B cell (primary cell): Measurements from ENCODE around the gene ABHD12B.

Source experiments
- EZH2 ChIP-seq: IDR thresholded peaks from 2 replicates; pipeline ENCODE4 v1.6.1; 2012; ENCODE audit warnings: borderline replicate concordance, low read depth, mild to moderate bottlenecking, moderate library complexity, low read length; ENCODE audit not compliant: insufficient read depth, poor library complexity, severe bottlenecking
- TF ChIP-seq, protein P1 (sequence below): fragments of 200-600 bp; IDR thresholded peaks from one replicate; pipeline ENCODE4 v1.8.0; 2022; ENCODE audit warnings: antibody characterized with exemption, mild to moderate bottlenecking

DNA sequence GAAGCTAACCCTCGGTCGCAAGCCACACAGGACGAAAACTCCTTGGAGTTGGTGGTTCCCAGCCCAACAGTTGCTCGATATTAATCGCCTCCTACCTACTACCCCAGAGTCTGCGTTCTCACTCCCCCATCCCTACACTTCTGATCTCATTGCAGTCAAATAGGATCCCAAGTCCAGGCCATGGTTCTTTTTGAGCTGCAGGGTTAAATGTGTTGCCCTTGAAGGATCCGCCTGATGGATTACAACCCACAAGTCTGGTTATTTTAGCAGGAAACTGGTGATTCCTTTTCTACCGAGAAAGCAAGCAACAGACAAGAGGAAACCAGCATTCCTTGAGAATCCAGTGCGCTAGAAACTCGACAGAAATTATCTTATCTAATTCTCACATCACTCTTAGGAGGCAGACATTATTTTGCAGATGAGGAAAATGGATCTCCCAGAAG, 40.1 kb upstream of the ABHD12B start:
- TF ChIP-seq, protein P1, sequence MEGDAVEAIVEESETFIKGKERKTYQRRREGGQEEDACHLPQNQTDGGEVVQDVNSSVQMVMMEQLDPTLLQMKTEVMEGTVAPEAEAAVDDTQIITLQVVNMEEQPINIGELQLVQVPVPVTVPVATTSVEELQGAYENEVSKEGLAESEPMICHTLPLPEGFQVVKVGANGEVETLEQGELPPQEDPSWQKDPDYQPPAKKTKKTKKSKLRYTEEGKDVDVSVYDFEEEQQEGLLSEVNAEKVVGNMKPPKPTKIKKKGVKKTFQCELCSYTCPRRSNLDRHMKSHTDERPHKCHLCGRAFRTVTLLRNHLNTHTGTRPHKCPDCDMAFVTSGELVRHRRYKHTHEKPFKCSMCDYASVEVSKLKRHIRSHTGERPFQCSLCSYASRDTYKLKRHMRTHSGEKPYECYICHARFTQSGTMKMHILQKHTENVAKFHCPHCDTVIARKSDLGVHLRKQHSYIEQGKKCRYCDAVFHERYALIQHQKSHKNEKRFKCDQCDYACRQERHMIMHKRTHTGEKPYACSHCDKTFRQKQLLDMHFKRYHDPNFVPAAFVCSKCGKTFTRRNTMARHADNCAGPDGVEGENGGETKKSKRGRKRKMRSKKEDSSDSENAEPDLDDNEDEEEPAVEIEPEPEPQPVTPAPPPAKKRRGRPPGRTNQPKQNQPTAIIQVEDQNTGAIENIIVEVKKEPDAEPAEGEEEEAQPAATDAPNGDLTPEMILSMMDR = no peak
- TF ChIP-seq EZH2 = no peak
